Kidney capillary endothelial cell (primary cell): ENCODE data around the gene ZNF714.
A peak's percentile ranks its signal among the peaks of the same experiment; 100 is the strongest.
"Not testable (repeated sequence)": the region's sequence is repeated elsewhere in the genome, so short reads cannot be mapped to it uniquely, and the experiment has no call there.

Experiments used
- DNase-seq: peaks from one replicate; pipeline ENCODE4 v3.0.0-alpha.2; 2018; ENCODE audit warnings: low spot score

The ZNF714 gene

DNA sequence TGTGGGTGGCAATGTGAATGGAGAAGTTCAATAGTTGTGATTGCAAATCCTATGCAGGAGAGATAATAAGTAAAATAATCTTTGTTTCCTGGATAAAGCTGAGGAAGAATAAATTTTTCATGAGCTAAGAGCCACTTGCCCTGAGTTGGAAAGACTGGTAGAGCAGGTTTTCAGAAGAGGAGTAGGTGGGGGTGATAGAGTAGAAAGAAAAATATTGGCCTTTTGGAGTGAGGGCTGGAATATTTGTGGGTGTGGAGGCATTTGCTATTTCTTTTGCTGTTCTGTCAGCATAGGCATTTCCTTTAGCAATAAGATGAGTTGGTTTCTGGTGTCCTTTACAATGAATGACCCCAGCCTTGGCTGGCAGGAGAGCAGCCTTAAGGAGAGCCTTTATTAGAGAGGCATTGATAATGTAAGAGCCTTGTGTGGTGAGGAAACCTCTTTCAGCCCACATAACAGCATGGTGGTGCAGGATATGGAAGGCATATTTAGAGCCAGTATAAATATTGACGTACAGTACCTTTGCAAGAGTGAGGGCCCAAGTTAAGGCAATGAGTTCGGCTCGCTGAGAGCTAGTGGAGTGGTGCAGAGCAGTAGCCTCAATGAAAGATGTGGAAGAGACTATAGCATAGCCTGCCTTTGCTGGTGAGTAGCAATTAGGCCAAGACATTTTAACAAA, 48.2 kb downstream of the ZNF714 start:
- no peak for DNase-seq

GRCh38 chr19:21133633-21134032, 51.6 kb downstream of the ZNF714 start:
- no peak for DNase-seq

DNA sequence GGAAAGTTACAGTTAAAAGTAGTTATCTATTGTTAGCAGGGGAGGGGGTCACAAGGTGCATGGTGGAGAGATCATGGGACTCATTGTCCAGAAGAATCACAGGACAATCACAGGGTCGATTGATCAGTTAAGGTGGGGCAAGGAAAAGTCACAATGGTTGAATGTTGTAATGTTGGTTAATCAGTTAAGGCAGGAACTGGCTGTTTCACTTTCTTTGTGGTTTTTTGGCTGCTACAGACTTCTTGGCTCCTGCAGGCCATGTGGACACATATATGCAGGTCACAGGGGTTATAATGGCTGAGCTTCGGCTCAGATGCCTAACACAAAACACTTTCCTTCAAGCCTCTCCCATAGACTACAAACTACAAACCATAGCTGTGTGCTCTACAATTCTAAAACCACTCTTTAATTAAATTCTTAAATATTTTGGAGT, 52.9 kb downstream of the ZNF714 start:
- no peak for DNase-seq

GRCh38 chr19:21135433-21135832, 53.4 kb downstream of the ZNF714 start:
- DNase-seq, result no peak

DNA sequence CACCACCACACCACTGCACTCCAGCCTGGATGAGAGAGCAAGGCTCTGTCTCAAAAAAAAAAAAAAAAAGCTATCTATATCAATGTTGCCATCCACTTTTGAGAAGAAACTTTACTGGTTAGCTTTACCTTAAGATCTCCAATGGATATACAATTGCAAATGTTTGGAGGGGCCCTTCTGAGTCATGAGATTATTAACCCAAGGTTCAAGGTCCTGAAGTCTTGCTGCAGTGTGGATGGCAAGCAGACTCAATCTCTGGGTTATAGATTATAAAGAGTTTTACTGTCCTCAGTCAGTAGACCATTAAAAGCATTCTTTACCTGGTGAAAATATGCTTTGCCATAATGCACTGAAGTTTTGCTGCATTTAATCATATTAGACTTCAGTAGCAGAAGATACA, 56.1 kb downstream of the ZNF714 start:
- no peak for DNase-seq

DNA sequence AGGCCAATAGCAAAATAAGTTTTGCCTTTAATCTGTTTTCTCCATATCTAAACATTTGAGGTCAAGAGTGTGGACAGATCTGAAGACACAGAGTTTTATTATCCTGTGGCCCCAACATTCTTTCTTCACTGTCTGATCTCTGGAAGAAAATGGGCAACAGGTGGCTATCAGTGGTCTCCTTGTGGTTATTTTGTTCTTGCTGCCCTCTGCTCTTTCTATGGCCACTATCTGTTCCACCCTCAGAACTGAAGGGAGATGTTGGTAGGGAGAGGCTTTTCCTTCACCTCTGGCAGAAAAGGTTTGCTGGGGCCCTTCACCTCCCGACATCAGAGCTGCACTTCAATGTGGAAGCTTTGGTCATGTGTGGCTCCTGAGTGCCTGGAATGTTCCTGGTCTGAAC, 59.0 kb downstream of the ZNF714 start:
- DNase-seq, result not testable (repeated sequence)

GRCh38 chr19:21141787-21142464, 59.9 kb downstream of the ZNF714 start, which contains the start of gene ZNF431:
ZNF431 (plus strand) TSS chr19:21142040; CDS start chr19:21142184, 144 bp downstream.
- DNase-seq, result peak; percentile 91

- no peak for DNase-seq
Measured at GRCh38 chr19:21143428-21143827, 61.4 kb downstream of the ZNF714 start.

DNA sequence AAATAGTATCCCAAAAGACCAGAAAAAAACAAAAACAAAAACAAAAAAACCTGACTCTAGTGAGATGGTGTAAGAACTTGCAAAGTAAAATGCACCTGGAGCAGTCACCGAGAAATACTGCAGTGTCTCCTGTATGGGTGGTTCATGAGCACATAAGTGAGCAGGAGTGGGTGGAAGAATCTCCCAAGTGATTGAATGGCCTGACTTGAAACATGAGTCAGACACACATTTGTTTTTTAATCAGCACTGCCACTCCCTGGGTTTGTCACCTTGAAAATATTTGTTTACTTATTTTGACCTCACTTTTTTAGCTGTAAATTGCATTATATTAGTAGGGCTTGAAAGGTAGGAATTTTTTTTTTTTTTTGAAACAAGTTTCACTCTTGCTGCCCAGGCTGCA, 61.9 kb downstream of the ZNF714 start:
- no peak for DNase-seq

GRCh38 chr19:21147540-21147939, 65.5 kb downstream of the ZNF714 start:
- no peak for DNase-seq

GRCh38 chr19:21148681-21149080, 66.7 kb downstream of the ZNF714 start:
- DNase-seq, result no peak

DNA sequence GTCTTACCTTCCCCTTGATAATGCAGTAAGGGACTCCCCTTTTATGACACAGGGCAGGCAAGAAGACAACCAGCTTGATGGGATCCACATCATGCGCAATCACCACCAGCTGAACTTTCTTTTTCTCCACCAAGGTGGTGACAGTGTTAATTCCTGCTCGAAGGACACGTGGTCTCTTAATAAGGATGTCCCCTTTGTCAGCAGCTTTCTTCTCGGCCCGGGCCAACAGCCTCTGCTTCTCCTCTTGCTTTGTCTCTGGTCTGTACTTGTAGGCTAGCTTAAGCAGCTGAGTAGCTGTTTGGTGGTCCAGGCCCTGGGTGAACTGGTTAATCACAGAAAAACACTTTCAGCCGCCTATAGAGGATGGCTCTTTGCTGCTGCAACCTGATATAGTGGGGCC, 67.9 kb downstream of the ZNF714 start:
- DNase-seq, result no peak

DNA sequence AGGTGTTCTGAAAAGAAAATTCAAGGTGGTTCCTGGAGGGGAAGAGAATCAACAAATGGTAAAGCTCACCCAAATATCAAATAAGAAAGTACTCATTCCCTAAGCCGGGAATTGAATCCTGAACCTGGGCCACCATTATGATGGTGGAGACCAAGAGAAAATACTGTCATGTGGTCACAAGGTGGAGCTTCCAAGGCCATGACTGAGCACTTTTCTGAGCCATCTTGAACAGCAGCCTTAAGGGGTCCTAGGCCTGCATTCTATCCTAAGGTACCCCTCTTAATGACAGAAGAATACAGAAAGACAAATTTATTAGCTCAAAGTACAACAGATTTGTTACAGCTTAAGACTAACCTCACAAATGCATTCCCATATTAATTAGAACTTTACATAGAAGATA, 69.5 kb downstream of the ZNF714 start:
- no peak for DNase-seq

DNA sequence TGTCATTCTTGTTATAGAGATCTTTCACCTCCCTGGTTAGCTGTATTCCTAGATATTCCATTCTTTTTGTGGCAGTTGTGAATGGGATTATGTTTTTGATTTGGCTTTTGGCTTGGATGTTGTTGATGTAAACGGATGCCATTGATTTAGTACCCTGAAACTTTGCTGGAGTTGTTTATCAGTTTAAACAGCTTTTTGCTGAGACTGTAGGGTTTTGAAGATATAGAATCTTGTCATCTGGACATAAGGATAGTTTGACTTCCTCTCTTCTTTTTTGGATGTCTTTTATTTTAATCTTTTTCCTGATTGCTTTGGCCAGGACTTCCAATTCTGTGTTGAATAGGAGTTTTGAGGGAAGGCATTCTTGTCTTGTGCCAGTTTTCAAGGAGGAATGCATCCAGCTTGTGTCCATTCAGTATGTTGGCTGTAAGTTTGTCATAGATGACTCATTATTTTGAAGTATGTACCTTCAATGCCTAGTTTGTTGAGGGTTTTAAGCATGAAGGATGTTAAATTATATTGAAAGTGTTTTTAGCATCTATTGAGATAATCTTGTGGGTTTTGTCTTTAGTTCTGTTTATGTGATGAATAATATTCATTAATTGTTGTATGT, 76.6 kb downstream of the ZNF714 start:
- no peak for DNase-seq

GRCh38 chr19:21164541-21164940, 82.5 kb downstream of the ZNF714 start:
- DNase-seq, result no peak

- no peak for DNase-seq
Measured at GRCh38 chr19:21166436-21166835, 84.4 kb downstream of the ZNF714 start.
